Parathyroid adenoma (tissue), 2 donors: ENCODE measurements around the gene BCAP31.

ENCODE experiments used
- H2AFZ ChIP-seq: fragments of 300-600 bp; sonication (generic); one replicate; pipeline ENCODE4 v1.7.0; 2017; ENCODE audit warnings: antibody characterized with exemption, mild to moderate bottlenecking
- H3K27ac ChIP-seq: fragments of 300-600 bp; sonication (generic); one replicate; pipeline ENCODE4 v1.7.0; 2017
- H3K27me3 ChIP-seq: fragments of 300-600 bp; sonication (generic); one replicate; pipeline ENCODE4 v1.7.0; 2017; ENCODE audit warnings: low read length; ENCODE audit not compliant: control insufficient read depth, insufficient read depth
- H3K36me3 ChIP-seq: fragments of 300-600 bp; sonication (generic); one replicate; pipeline ENCODE4 v1.7.0; 2017; ENCODE audit warnings: low read length; ENCODE audit not compliant: control insufficient read depth, insufficient read depth
- H3K4me1 ChIP-seq: fragments of 300-600 bp; sonication (generic); one replicate; pipeline ENCODE4 v1.7.0; 2017; ENCODE audit warnings: control low read depth
- H3K4me2 ChIP-seq: fragments of 300-600 bp; sonication (generic); one replicate; pipeline ENCODE4 v1.7.0; 2017; ENCODE audit warnings: low read length
- H3K4me3 ChIP-seq: fragments of 300-600 bp; sonication (generic); one replicate; pipeline ENCODE4 v1.7.0; 2017; ENCODE audit warnings: low read depth, low read length
- H3K79me2 ChIP-seq: fragments of 300-600 bp; sonication (generic); one replicate; pipeline ENCODE4 v1.7.0; 2017; ENCODE audit warnings: control low read depth
- H3K9ac ChIP-seq: fragments of 300-600 bp; sonication (generic); one replicate; pipeline ENCODE4 v1.7.0; 2017; ENCODE audit warnings: mild to moderate bottlenecking
- H3K9me3 ChIP-seq: fragments of 300-600 bp; sonication (generic); one replicate; pipeline ENCODE4 v1.7.0; 2017; ENCODE audit warnings: low read length; ENCODE audit not compliant: control insufficient read depth
- CTCF ChIP-seq: fragments of 300-600 bp; sonication (generic); IDR thresholded peaks from one replicate; pipeline ENCODE4 v1.7.0; 2017; ENCODE audit warnings: antibody characterized with exemption, mild to moderate bottlenecking
- donor health status: primary hyperparathyroidism.

The BCAP31 gene

GRCh38 chrX:153764786-153765137 is 40.6 kb upstream of the BCAP31 start:
- no peak overlapping the region for H3K4me3 ChIP-seq
- H3K27ac ChIP-seq = no peak overlapping the region
- no peaks in the 10 kb centered on the region for H3K79me2 ChIP-seq
- no peaks in the 10 kb centered on the region for H3K4me1 ChIP-seq
- no peak overlapping the region for H3K4me2 ChIP-seq
- no peak overlapping the region for H3K9ac ChIP-seq
- H3K27me3 ChIP-seq = no peaks in the 10 kb centered on the region
- H3K36me3 ChIP-seq = no peaks in the 10 kb centered on the region
- no peak for TF ChIP-seq CTCF
- H2AFZ ChIP-seq = no peak overlapping the region
- no peaks in the 10 kb centered on the region for H3K9me3 ChIP-seq

DNA sequence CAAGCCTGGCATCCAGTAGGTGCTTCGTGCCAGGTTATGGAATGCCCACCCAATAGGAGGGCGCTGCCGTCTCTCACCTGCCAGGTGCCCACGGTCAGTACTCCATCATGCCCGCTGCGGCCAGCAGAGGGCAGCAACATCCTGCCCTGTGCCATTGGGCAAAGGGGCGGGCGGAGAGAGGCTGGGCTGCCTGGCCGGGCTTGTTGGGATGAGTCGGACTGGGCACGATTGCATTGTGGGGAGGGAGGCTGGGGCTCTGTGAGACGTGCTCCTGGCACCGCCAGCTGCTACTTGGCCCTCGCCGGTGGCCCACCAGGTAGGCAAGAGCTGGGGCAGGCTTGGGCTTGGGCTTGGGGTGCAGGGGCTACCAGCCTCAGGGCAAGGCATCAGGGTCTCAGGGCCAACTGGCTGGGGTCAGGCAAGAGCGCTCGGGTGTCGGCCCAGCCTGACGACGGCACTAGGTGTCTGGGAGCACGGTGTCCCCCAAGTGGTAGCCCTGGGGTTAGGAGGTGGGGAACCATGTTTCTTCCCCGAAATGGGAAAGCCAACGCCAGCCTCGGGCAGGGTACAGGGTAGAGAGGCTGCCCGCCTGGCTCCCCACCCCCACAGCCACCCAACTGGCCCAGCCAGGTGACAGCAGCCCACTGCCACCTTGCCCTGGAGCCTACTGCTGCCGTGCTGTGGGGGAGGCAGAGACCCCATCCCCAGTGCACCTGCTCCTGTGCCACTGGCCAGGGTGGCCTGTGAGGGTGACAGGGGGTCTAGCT is 40.0 kb upstream of the BCAP31 start, which contains the start of gene PLXNB3:
PLXNB3 (plus strand) TSS at position 261 of the 767 bp plus-strand sequence. CDS start 1,287 bp downstream, outside the sequence.
- peak; percentile 86 for TF ChIP-seq CTCF
- no peak within 1 kb of the TSS for H3K27ac ChIP-seq

GRCh38 chrX:153763298-153763932 is 39.2 kb upstream of the BCAP31 start:
- Histone ChIP-seq H3K4me1 (no peaks in the 10 kb centered on the region), H3K4me2 (no peak overlapping the region), H3K27me3 (no peaks in the 10 kb centered on the region), H3K9me3 (no peaks in the 10 kb centered on the region), H3K36me3 (no peaks in the 10 kb centered on the region), H3K9ac (no peak overlapping the region), H2AFZ (no peak overlapping the region), H3K4me3 (no peak overlapping the region), H3K27ac (no peak overlapping the region), H3K79me2 (no peaks in the 10 kb centered on the region)
- TF ChIP-seq CTCF = no peak

More for the DNA sequence above, 40.0 kb upstream of the BCAP31 start, which contains the start of gene PLXNB3:
- H3K27me3 ChIP-seq = no peaks in the 10 kb centered on the region
- no peaks in the 10 kb centered on the region for H3K4me1 ChIP-seq
- no peaks in the 10 kb centered on the region for H3K36me3 ChIP-seq
- no peaks in the 10 kb centered on the region for H3K79me2 ChIP-seq
- no peak within 1 kb of the TSS for H3K9ac ChIP-seq
- H3K9me3 ChIP-seq = no peaks in the 10 kb centered on the region
- H3K4me3 ChIP-seq = no peak within 1 kb of the TSS
- no peak within 1 kb of the TSS for H2AFZ ChIP-seq
- H3K4me2 ChIP-seq = no peak within 1 kb of the TSS

- Histone ChIP-seq H3K4me3 (no peak overlapping the region), H3K36me3 (no peaks in the 10 kb centered on the region), H3K4me2 (no peak overlapping the region), H3K9ac (no peak overlapping the region), H3K27ac (no peak overlapping the region), H3K27me3 (no peaks in the 10 kb centered on the region), H2AFZ (no peak overlapping the region), H3K4me1 (no peaks in the 10 kb centered on the region), H3K79me2 (no peaks in the 10 kb centered on the region), H3K9me3 (no peaks in the 10 kb centered on the region)
- no peak for TF ChIP-seq CTCF
These were observed 38.5 kb upstream of the BCAP31 start for GRCh38 chrX:153762626-153763173.
